Activated T-helper 9 cell treated with anti-CD3 and anti-CD28 coated beads, Interleukin-2, amount 50 U/mL, for 16 hours (primary cell): ENCODE data around the gene SLC4A1AP.

Experiments
- DNase-seq: peaks from one replicate; pipeline ENCODE4 v3.0.0-alpha.2; 2020; ENCODE audit warnings: low read depth

The SLC4A1AP gene

DNA sequence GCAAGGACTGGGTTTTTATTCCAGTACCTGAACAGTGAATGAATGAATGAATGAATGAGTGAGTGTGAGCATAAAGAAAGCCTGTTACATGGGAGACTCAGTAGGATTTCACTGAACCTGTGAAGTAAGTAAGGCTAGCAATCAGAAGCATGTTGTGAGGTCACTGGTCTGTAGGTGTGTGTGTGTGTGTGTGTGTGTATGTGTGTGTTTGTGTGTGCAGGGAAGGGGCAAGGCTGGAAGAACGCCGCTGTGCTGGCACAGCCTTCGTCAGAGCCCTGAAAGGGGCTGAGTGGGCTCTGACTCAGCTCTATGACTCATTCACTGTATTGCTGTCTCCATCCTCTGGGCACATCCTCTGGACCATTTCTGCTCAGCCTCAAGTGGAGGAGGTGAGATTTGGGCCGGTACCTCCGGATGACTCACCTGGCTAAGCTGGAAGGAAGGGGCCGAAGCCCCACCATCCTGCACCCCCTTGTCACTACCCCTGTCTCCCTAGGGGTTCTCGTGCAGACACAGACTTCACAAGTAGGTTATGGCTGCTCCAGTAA is 56.4 kb downstream of the SLC4A1AP start:
- peak; percentile 42 for DNase-seq

DNA sequence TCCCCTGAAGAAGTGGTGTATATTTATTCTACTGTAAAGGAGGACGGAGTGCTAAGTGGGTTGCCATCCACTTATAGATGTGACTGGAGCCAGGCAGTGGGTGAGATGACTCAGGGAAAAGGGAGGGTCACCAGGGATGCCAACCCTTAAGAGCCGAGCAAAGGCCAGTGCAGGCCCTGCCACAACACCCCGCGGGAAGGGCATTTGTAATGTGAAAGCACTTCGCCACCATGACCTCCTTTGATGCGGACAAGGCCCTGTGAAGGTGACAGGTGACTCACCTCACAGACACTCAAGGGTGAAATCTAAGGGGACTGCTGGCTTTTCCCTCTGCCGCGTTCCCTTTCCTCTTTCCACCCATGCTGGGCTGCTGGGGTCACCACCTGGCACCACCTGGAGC is 57.6 kb downstream of the SLC4A1AP start:
- no peak for DNase-seq

- no peak for DNase-seq
Measured at GRCh38 chr2:27721884-27722485, 58.3 kb downstream of the SLC4A1AP start.

- no peak for DNase-seq
Measured at GRCh38 chr2:27723372-27724144, 59.9 kb downstream of the SLC4A1AP start.

GRCh38 chr2:27724191-27724590 is 60.5 kb downstream of the SLC4A1AP start:
- DNase-seq: no peak

DNA sequence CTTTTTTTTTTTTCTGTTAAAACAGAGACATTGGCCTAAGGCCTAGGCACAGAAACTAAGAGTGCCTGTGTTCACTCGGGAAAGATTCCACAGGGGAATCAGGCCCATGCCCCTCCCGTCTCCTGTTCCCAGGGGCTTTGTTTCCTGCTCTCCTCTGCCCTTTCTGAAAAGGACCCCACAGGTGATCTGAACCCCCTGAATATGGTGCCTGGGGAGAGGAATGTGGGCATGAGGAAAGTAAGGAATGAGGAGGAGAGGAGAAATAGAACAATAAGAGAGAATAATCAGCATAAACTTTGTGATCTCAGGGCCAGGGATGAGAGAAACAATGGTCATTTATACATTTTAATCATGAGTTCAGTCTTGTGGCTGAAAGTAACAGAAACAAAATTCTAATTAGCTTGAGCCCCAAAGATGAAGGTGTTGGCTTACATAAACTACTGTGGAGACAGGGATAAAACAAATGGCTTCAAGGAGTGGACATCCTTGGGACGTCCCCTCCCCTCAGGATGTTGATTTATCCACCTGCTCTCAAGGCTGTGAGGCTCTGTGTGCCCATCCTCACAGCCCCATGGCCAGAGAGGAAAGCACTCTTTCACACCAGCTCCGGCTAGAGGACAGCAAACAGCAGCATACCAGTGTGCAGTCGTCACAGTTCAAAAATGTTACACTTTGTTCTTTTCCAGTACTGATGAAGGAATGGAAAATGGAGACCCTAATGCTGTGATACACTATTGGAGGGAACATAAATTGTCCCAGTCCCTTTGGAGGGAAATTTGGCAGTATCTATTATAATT is 61.4 kb downstream of the SLC4A1AP start:
- DNase-seq: no peak

GRCh38 chr2:27727257-27727656 is 63.6 kb downstream of the SLC4A1AP start:
- DNase-seq: no peak

DNA sequence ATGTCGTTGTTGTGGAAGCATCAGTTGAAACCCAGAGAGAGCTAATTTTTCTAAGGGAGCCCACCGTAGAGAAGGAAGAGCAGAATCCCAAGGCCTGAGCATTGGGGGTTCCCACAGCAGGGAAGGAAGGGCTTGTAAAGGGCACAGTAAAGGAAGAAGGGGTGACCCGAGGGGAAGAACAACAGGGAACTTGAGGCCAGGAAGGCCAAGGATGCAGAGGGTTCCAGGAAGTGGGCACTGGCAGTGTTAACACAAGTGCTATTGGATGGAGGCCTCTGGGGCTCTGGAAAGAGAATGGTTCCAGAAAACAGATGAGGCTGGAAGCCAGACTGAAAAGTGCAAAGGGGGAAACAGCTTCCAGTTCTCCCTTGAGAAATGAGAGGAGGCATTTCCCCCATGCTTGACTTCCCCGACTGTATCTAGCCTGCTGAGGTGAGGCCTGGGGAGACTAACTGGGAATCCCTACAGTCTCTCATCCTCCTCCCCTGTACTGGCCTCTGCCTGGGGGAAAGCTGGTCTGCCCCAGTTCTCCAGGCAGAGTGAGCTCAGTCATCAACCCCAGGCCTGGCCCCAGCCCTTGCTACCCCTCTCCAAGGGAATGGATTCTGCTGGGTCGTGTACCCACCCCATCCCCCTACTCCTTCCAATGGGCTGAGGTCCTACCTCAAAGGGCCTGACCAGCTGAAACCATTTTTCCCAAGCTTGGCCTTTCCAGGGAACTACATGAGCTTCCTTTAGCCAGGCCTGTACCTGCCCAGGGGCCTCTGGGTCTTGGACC is 64.6 kb downstream of the SLC4A1AP start:
- no peak for DNase-seq

DNA sequence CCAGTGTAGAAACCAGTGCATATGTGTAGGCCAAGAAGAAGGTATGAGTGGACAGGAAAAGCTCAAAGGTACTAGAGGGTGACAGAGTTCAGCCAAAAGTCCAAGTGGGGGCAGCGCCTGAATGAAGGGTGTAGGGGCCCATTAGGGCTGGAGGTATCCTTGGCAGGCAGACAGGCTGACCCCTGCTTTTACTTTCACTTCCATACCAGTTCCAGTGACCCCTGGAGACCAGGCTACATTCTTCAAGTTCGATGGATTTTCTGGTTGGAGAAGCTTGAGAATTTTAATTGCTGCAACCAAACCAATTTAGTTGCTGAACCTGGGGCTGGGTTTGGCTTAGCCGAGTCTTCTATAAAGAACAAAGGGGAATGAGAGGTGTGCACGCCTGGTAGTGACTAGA is 65.5 kb downstream of the SLC4A1AP start:
- DNase-seq: no peak

- DNase-seq: no peak
Measured at GRCh38 chr2:27729614-27730013, 65.9 kb downstream of the SLC4A1AP start.

DNA sequence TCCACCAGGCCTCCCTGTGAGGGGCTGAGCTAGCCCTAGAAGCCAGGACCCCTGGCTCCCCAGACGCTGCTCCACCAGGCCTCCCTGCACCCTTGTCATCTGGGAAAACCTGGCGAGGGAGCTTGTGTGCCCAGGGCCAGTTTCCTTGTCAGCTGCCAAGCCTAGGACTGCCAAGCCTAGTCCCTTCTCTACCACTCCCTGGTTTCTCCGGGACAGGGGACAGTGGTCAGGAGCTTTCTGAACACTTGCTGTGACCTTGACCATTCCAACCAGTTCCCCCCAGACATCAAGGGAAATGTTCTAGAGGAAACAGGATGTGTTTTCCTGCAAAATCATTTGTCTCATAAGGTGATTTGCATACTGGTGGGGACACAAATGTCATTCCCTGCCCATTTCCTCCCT is 66.6 kb downstream of the SLC4A1AP start:
- DNase-seq: no peak

DNA sequence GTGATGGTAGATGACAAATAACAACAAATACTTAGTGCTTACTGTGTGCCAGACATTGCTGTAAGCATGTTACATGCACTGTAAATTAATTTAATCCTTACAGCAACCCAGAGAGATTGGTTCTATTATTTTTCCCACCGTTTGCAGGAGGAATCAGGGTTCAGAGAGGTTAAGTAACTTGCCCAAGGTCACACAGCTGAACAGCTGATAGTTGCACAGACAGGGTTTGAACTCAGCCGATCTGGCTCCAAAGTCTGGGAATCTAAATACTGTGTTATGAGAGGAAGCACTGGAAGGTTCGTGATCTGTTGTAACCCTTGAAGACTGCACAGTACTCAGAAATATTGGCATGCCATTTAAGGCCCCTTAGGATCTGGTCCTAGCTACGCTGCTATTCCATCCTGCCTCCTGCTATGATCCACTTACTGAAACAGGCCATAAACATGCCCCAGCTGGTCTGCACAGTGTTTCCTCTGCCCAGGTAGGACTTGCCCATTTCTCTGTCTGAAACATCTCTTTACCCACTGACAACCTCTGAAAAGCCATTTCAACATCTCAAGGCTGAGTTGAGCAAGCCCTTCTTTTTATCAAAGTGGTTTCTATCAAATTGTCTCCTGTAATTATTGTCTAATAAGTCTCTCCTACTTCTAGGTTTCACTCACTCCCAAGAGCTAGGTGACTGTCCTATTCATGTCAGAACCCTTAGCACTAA is 67.4 kb downstream of the SLC4A1AP start:
- no peak for DNase-seq

- DNase-seq: no peak
Measured at GRCh38 chr2:27734305-27734704, 70.6 kb downstream of the SLC4A1AP start.

DNA sequence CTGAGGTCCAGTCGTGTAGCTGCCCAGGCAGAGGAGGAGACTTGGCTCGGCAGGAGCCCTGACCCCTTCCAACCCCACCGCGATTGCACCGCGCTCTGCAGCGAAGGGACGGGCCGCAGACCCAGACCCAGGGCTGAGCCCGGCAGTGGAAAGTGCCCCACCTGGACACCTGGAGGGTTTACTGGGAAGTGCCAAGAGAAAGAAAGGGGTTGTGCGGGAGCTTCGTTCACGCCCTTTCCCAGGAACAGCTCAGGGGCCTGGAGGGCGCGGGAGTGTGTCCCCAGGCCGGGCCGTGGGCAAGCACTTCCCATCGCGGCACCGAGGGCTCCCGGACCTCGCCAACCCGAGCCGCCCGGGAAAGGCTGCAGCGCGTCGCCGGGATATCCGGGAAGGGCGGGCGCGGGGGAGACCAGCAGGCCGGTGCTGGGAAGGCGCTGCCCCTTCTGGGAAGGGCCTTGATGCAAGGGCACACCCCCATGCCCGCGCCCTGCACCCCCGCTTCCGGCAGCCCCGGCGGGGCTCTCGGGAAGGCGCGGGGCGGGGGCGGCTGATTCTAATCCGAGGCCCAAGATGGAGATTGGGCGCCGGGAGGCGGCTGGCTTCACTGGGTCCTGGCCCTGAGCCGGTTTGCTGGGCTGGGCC is 71.7 kb downstream of the SLC4A1AP start:
- DNase-seq: peak; percentile 45

GRCh38 chr2:27736031-27736889 is 72.6 kb downstream of the SLC4A1AP start:
- DNase-seq: no peak

DNA sequence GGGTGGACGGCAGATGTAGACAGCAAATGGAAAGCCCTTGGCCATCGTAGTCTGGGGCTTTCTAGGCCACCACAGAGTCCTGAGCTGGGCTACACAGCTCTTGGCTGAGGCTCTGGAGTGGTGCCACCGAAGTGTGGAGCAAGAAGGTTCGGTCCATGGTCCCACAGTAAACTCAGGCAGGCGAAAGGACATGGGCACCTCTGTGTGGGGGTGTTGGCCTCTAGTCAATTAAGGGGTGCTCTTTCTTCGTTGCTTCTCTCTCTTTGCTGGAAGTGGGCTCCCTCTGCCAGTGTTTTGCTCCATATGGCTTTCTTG is 73.2 kb downstream of the SLC4A1AP start:
- DNase-seq: no peak

- DNase-seq: no peak
Measured at GRCh38 chr2:27737676-27738348, 74.1 kb downstream of the SLC4A1AP start.

- DNase-seq: no peak
Measured at GRCh38 chr2:27738349-27739057, 74.8 kb downstream of the SLC4A1AP start.

GRCh38 chr2:27739058-27739373 is 75.3 kb downstream of the SLC4A1AP start:
- DNase-seq: no peak
